OCI-LY7 (cell line): ENCODE results near the gene PARN. TPM values are rescaled to one million over a fixed set of nuclear protein-coding genes. Genes with fewer than 3 reads are reported as not detected.

Experiments
- BruUV-seq: library from RNA; stranded (reverse); fragments of 400-500 nt; replicated peaks from 2 replicates; lab custom pipeline; 2021; lab: Mats Ljungman, UMichigan
- CTCF ChIA-PET: fragments of 300-600 bp; sonication (Branson Sonifier 250); formaldehyde crosslinking; loops from one replicate; lab custom pipeline; 2022; ENCODE audit warnings: antibody characterized with exemption; ENCODE audit not compliant: unreplicated experiment; lab: Charles Lee
- POLR2A ChIA-PET: fragments of 300-600 bp; sonication (Branson Sonifier 250); formaldehyde crosslinking; loops from one replicate; lab custom pipeline; 2022; ENCODE audit warnings: antibody characterized with exemption; lab: Charles Lee
- DNase-seq: peaks from one replicate; pipeline ENCODE4 v3.0.0-alpha.2; 2015; ENCODE audit warnings: low spot score
- H2AFZ ChIP-seq: fragments of 200-600 bp; sonication (generic), shearing (Covaris generic); 2 replicates; pipeline ENCODE4 v1.6.1; 2014; ENCODE audit warnings: mild to moderate bottlenecking, antibody characterized with exemption, low read length, moderate library complexity
- H3K27ac ChIP-seq: fragments of 200-600 bp; sonication (generic); 2 replicates; pipeline ENCODE4 v1.5.1; 2014; ENCODE audit warnings: mixed run types, low read depth, mild to moderate bottlenecking, moderate library complexity, low read length, inconsistent platforms; ENCODE audit not compliant: poor library complexity, severe bottlenecking
- H3K36me3 ChIP-seq: fragments of 200-600 bp; sonication (generic); 2 replicates; pipeline ENCODE4 v1.6.1; 2014; ENCODE audit warnings: mild to moderate bottlenecking, antibody characterized with exemption, low read length, moderate library complexity, mixed read lengths; ENCODE audit not compliant: insufficient read depth
- H3K4me1 ChIP-seq: fragments of 200-600 bp; sonication (generic); 2 replicates; pipeline ENCODE4 v1.5.1; 2014; ENCODE audit warnings: mild to moderate bottlenecking, low read length; ENCODE audit not compliant: insufficient read depth, poor library complexity, severe bottlenecking
- H3K4me2 ChIP-seq: fragments of 200-600 bp; sonication (generic); 2 replicates; pipeline ENCODE4 v1.6.1; 2014; ENCODE audit warnings: mild to moderate bottlenecking, low read length
- H3K4me3 ChIP-seq: fragments of 200-600 bp; sonication (generic); 2 replicates; pipeline ENCODE4 v1.5.1; 2014; ENCODE audit warnings: mild to moderate bottlenecking, low read depth, low read length; ENCODE audit not compliant: poor library complexity, severe bottlenecking
- H3K79me2 ChIP-seq: fragments of 200-600 bp; sonication (generic); 2 replicates; pipeline ENCODE4 v1.6.1; 2016; ENCODE audit warnings: low read depth, mild to moderate bottlenecking, low read length, moderate library complexity, mixed read lengths; ENCODE audit not compliant: insufficient read depth
- H3K9me2 ChIP-seq: fragments of 200-600 bp; sonication (generic); 2 replicates; pipeline ENCODE4 v1.6.1; 2016; ENCODE audit warnings: mild to moderate bottlenecking, low read length, mixed read lengths; ENCODE audit not compliant: insufficient read depth
- H3K9me3 ChIP-seq: fragments of 200-600 bp; sonication (generic); 2 replicates; pipeline ENCODE4 v1.6.1; 2014; ENCODE audit warnings: mild to moderate bottlenecking, mixed run types, low read length, mixed read lengths
- H4K20me1 ChIP-seq: fragments of 200-600 bp; sonication (generic); 2 replicates; pipeline ENCODE4 v1.6.1; 2014; ENCODE audit warnings: mild to moderate bottlenecking, antibody characterized with exemption, low read length, moderate library complexity, mixed read lengths; ENCODE audit not compliant: insufficient read depth
- EZH2phosphoT487 ChIP-seq: fragments of 200-600 bp; sonication (generic); IDR thresholded peaks from 2 replicates; pipeline ENCODE4 v1.6.1; 2018; ENCODE audit warnings: low read depth, borderline replicate concordance, mild to moderate bottlenecking, mixed run types, antibody characterized with exemption, low read length, moderate library complexity, mixed read lengths
- intact Hi-C: fragments of 100-400 bp; cut with micrococcal nuclease; formaldehyde crosslinking; loops from one replicate; pipeline ENCODE4 v1.10.0; 2022; ENCODE audit not compliant: unreplicated experiment
- total RNA-seq, 2 experiments: library from RNA; depleted of rRNA in 1 of 2; stranded (reverse); fragments of >200 nt in 1 of 2; shearing (Covaris generic) in 1 of 2; gene quantifications; 2 replicates each; pipeline ENCODE4 v1.2.3, GENCODE V29; 2014 to 2022
- TF ChIP-seq, protein P1 (sequence below): fragments of 200-600 bp; sonication (generic); conservative IDR thresholded peaks from 2 replicates; pipeline ENCODE4 v1.5.1; 2014; ENCODE audit warnings: mild to moderate bottlenecking, antibody characterized with exemption, low read length, moderate library complexity, mixed read lengths

PARN gene
- total RNA-seq, 2 experiments from 2014 or later = 40.1 to 76.5 TPM

DNA sequence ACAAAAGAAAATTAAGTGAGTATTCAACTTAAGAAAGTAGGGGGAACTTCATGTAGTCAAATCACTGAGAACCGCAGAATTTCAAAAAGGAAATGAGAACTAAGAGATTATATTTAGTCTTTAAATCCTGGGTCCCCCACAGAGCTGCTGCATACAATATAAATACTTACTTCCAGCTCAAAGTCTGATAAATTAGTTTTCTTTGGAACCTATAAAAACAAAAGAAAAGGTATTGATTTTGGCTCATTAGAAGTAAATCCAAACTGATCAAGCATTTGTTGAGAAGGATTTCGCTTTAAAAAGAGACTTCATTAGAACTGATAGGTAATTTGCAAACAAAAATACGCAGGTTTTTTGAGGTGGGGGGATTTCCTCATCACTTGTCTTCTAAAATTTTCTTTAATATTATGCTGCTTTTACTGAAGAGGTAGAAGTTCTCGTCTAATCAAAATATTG, 21.9 kb downstream of the PARN start:
- no peaks in the 10 kb centered on the region for H3K9me3 ChIP-seq
- no peak overlapping the region; the same call in 1 of the 2 replicates for H2AFZ ChIP-seq
- ChIA-PET POLR2A (interaction anchor here (0.6 to 2.9 kb wide), 4 partner anchors 18 to 28 kb away, joined by 3 to 16 read pairs (median 4); partner anchors contain the start of gene PARN), CTCF (no interaction called here)
- H3K4me3 ChIP-seq = peak overlapping the region; percentile 64
- intact Hi-C loops = loop anchor here (2.0 kb wide), 1 partner anchor 253 kb away; no protein-coding TSS in a partner anchor
- H3K79me2 ChIP-seq = peaks cover 34% of the 10 kb centered on the region
- H3K4me2 ChIP-seq = peak overlapping the region; percentile 89
- H4K20me1 ChIP-seq = no peaks in the 10 kb centered on the region
- TF ChIP-seq, protein P1, sequence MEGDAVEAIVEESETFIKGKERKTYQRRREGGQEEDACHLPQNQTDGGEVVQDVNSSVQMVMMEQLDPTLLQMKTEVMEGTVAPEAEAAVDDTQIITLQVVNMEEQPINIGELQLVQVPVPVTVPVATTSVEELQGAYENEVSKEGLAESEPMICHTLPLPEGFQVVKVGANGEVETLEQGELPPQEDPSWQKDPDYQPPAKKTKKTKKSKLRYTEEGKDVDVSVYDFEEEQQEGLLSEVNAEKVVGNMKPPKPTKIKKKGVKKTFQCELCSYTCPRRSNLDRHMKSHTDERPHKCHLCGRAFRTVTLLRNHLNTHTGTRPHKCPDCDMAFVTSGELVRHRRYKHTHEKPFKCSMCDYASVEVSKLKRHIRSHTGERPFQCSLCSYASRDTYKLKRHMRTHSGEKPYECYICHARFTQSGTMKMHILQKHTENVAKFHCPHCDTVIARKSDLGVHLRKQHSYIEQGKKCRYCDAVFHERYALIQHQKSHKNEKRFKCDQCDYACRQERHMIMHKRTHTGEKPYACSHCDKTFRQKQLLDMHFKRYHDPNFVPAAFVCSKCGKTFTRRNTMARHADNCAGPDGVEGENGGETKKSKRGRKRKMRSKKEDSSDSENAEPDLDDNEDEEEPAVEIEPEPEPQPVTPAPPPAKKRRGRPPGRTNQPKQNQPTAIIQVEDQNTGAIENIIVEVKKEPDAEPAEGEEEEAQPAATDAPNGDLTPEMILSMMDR = no peak
- TF ChIP-seq EZH2phosphoT487 = no peak
- peak overlapping the region; percentile 96 for H3K27ac ChIP-seq
- H3K4me1 ChIP-seq = peaks cover 71% of the 10 kb centered on the region
- H3K36me3 ChIP-seq = peaks cover 72% of the 10 kb centered on the region
- peak; percentile 64 for DNase-seq
- BruUV-seq = no TSS peak
- H3K9me2 ChIP-seq = no peaks in the 10 kb centered on the region

DNA sequence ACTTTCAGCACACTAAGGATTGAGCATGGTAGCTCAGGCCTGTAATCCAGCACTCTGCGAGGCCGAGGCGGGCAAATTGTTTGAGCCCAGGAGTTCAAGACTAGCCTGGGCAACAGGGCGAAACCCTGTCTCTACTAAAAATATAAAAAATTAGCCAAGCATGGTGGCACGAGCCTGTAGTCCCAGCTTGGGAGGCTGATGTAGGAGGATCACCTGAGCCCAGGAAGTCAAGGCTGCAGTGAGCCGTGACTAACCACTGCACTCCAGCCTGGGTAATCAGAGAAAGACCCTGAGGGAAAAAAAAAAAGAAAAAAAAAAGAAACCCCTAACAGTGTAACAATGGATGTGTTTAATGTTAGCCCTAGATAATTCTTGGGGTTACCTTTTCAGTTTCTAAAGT, 24.0 kb downstream of the PARN start:
- Histone ChIP-seq H3K4me1 (peaks cover 67% of the 10 kb centered on the region), H3K36me3 (peaks cover 74% of the 10 kb centered on the region), H4K20me1 (no peaks in the 10 kb centered on the region), H3K27ac (peak overlapping the region; percentile 96), H3K4me2 (peak overlapping the region; percentile 89), H2AFZ (peak overlapping the region; percentile 15; the same call in 1 of the 2 replicates), H3K79me2 (peaks cover 32% of the 10 kb centered on the region), H3K9me2 (no peaks in the 10 kb centered on the region), H3K9me3 (no peaks in the 10 kb centered on the region), H3K4me3 (peak overlapping the region; percentile 65)
- ChIA-PET POLR2A (interaction anchor here (0.6 to 1.8 kb wide), 13 partner anchors 10 to 258 kb away, joined by 3 to 6 read pairs (median 3); partner anchors contain the start of gene PARN), CTCF (no interaction called here)
- no TSS peak for BruUV-seq
- intact Hi-C loops = loop anchor here (1.0 kb wide), 2 partner anchors 26 to 66 kb away; partner anchors contain the start of gene BFAR
- TF ChIP-seq, protein P1 = no peak
- TF ChIP-seq EZH2phosphoT487 = no peak
- DNase-seq = peak; percentile 79

DNA sequence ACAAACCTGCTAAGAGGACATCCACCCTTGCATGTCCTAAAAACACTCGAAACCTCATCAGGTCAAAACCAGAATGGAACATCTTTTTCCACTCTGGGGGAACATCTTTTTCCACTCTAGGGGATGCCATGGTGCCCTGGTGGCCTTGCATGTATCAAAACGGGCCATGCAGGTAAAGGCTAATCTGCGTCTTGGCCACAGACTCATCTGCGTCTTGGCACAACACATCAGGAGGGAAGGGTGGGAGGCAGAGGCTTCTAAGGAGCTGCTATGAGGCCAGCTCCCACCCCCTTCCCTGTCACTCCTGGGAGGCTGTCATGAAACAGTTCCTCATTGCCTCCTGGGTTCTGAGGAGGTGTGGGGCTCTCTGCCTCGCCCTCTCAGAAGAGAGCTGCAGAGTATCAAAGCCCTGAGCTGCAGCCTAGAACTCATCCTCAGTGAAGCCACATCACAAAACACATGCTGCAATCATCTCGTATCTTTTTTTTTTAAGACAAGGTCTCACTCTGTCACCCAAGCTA, 27.6 kb downstream of the PARN start:
- Histone ChIP-seq H3K4me2 (no peak overlapping the region), H3K36me3 (peaks cover 87% of the 10 kb centered on the region), H2AFZ (no peak overlapping the region), H3K4me3 (no peak overlapping the region), H3K4me1 (peaks cover 39% of the 10 kb centered on the region), H3K79me2 (peaks cover 29% of the 10 kb centered on the region), H3K27ac (peak overlapping the region; percentile 14), H3K9me2 (no peaks in the 10 kb centered on the region), H3K9me3 (no peaks in the 10 kb centered on the region), H4K20me1 (peaks cover 4% of the 10 kb centered on the region; the same call in 1 of the 2 replicates)
- CTCF ChIA-PET = no interaction called here
- TF ChIP-seq, protein P1 = no peak
- TF ChIP-seq EZH2phosphoT487 = no peak
- BruUV-seq = no TSS peak
- intact Hi-C loops = no loop called here
- no peak for DNase-seq
- POLR2A ChIA-PET = interaction anchor here (0.7 kb wide), 1 partner anchor 17 kb away, joined by 3 read pairs; no protein-coding TSS in a partner anchor
